H9 (cell line): ENCODE data around the gene C11orf91. TPM values are rescaled to one million over a fixed set of nuclear protein-coding genes. Genes with fewer than 3 reads are reported as not detected.

Experiments used
- DNase-seq: peaks from one replicate; pipeline ENCODE4 v3.0.0-alpha.2; 2017
- H2AFZ ChIP-seq: one replicate; pipeline ENCODE4 v1.6.1; 2013; ENCODE audit warnings: mild to moderate bottlenecking, low read length, control low read depth, moderate library complexity
- H2AK5ac ChIP-seq: 2 replicates; pipeline ENCODE4 v1.6.1; 2013; ENCODE audit warnings: low read length, control low read depth, mixed read lengths; ENCODE audit not compliant: insufficient read length
- H2BK120ac ChIP-seq: one replicate; pipeline ENCODE4 v1.6.1; 2013; ENCODE audit warnings: low read depth, mild to moderate bottlenecking, low read length, control low read depth, inconsistent platforms; ENCODE audit not compliant: poor library complexity, severe bottlenecking
- H2BK12ac ChIP-seq: 2 replicates; pipeline ENCODE4 v1.6.1; 2013; ENCODE audit warnings: low read length, control low read depth, mixed read lengths, low read depth; ENCODE audit not compliant: insufficient read length
- H2BK15ac ChIP-seq: 2 replicates; pipeline ENCODE4 v1.6.1; 2013; ENCODE audit warnings: low read depth, low read length, control low read depth
- H2BK20ac ChIP-seq: one replicate; pipeline ENCODE4 v1.6.1; 2013; ENCODE audit warnings: low read depth, mild to moderate bottlenecking, low read length, control low read depth, inconsistent platforms; ENCODE audit not compliant: poor library complexity, severe bottlenecking
- H2BK5ac ChIP-seq: 2 replicates; pipeline ENCODE4 v1.6.1; 2013; ENCODE audit warnings: low read length, control low read depth, mixed read lengths; ENCODE audit not compliant: insufficient read length
- H3K14ac ChIP-seq: 2 replicates; pipeline ENCODE4 v1.6.1; 2013; ENCODE audit warnings: low read length, control low read depth; ENCODE audit not compliant: insufficient read depth
- H3K18ac ChIP-seq: 2 replicates; pipeline ENCODE4 v1.6.1; 2013; ENCODE audit warnings: low read depth, mild to moderate bottlenecking, mixed read lengths, low read length, control low read depth; ENCODE audit not compliant: insufficient read length
- H3K23ac ChIP-seq: 2 replicates; pipeline ENCODE4 v1.6.1; 2013; ENCODE audit warnings: low read length, control low read depth, mixed read lengths, low read depth; ENCODE audit not compliant: insufficient read length
- H3K23me2 ChIP-seq: 2 replicates; pipeline ENCODE4 v1.6.1; 2013; ENCODE audit warnings: low read depth, mild to moderate bottlenecking, mixed read lengths, low read length, control low read depth; ENCODE audit not compliant: insufficient read length, poor library complexity, severe bottlenecking
- H3K27ac ChIP-seq: 2 replicates; pipeline ENCODE4 v1.5.1; 2013; ENCODE audit warnings: low read length, control low read depth, mixed read lengths, low read depth; ENCODE audit not compliant: insufficient read length
- H3K27me3 ChIP-seq: 2 replicates; pipeline ENCODE4 v1.6.1; 2013; ENCODE audit warnings: low read length, control low read depth, inconsistent platforms; ENCODE audit not compliant: insufficient read depth
- H3K4ac ChIP-seq: 2 replicates; pipeline ENCODE4 v1.6.1; 2013; ENCODE audit warnings: low read depth, mild to moderate bottlenecking, control low read depth, inconsistent platforms, low read length, moderate library complexity
- H3K4me1 ChIP-seq: 2 replicates; pipeline ENCODE4 v1.6.1; 2013; ENCODE audit warnings: low read length, control low read depth, inconsistent platforms; ENCODE audit not compliant: insufficient read depth
- H3K4me2 ChIP-seq: 2 replicates; pipeline ENCODE4 v1.6.1; 2013; ENCODE audit warnings: low read length, control low read depth, mixed read lengths; ENCODE audit not compliant: insufficient read length, insufficient read depth
- H3K56ac ChIP-seq: 2 replicates; pipeline ENCODE4 v1.6.1; 2013; ENCODE audit warnings: low read depth, mild to moderate bottlenecking, mixed read lengths, low read length, control low read depth; ENCODE audit not compliant: insufficient read length
- H3K79me1 ChIP-seq: 2 replicates; pipeline ENCODE4 v1.6.1; 2013; ENCODE audit warnings: low read depth, mild to moderate bottlenecking, moderate library complexity, low read length, control low read depth, inconsistent platforms; ENCODE audit not compliant: insufficient read depth, poor library complexity, severe bottlenecking
- H3K79me2 ChIP-seq: 2 replicates; pipeline ENCODE4 v1.6.1; 2013; ENCODE audit warnings: low read length, control low read depth, inconsistent platforms; ENCODE audit not compliant: insufficient read depth
- H3K9ac ChIP-seq: 2 replicates; pipeline ENCODE4 v1.6.1; 2013; ENCODE audit warnings: low read length, control low read depth, mixed read lengths; ENCODE audit not compliant: insufficient read length; ENCODE audit errors: extremely low read depth
- H3K9me3 ChIP-seq: one replicate; pipeline ENCODE4 v1.6.1; 2013; ENCODE audit warnings: low read depth, low read length, inconsistent platforms; ENCODE audit not compliant: control insufficient read depth
- H3T11ph ChIP-seq: one replicate; pipeline ENCODE4 v1.6.1; 2013; ENCODE audit warnings: mild to moderate bottlenecking, low read length, control low read depth, inconsistent platforms
- H4K20me1 ChIP-seq: one replicate; pipeline ENCODE4 v1.6.1; 2013; ENCODE audit not compliant: control insufficient read depth, insufficient read length, insufficient read depth
- H4K5ac ChIP-seq: 2 replicates; pipeline ENCODE4 v1.6.1; 2013; ENCODE audit warnings: low read depth, mild to moderate bottlenecking, mixed read lengths, low read length, control low read depth; ENCODE audit not compliant: insufficient read length
- H4K8ac ChIP-seq: replicated peaks from 2 replicates; pipeline ENCODE4 v1.6.1; 2013; ENCODE audit warnings: low read length, control low read depth, mixed read lengths, low read depth; ENCODE audit not compliant: insufficient read length
- H4K91ac ChIP-seq: 2 replicates; pipeline ENCODE4 v1.6.1; 2013; ENCODE audit warnings: low read depth, mild to moderate bottlenecking, moderate library complexity, mixed read lengths, low read length, control low read depth; ENCODE audit not compliant: insufficient read length
- H3K27ac Mint-ChIP-seq, 3 experiments: 2 replicates in 2 of 3; 3 replicates in 1 of 3; pipeline ENCODE4 v1.8.0; 2020 to 2021; ENCODE audit warnings: mixed read lengths in 3 of 3, mild to moderate bottlenecking in 1 of 3, moderate library complexity in 1 of 3
- H3K27me3 Mint-ChIP-seq: 2 replicates; pipeline ENCODE4 v1.8.0; 2021; ENCODE audit warnings: low read depth, mild to moderate bottlenecking, moderate library complexity, mixed read lengths
- H3K36me3 Mint-ChIP-seq, 3 experiments: 2 replicates in 2 of 3; 3 replicates in 1 of 3; pipeline ENCODE4 v1.8.0; 2020 to 2021; ENCODE audit warnings: low read depth in 3 of 3, mixed read lengths in 3 of 3; ENCODE audit not compliant: insufficient read depth in 1 of 3
- H3K4me1 Mint-ChIP-seq, 2 experiments: 2 replicates each; pipeline ENCODE4 v1.8.0; 2020; ENCODE audit warnings: mixed read lengths in 2 of 2
- H3K4me3 Mint-ChIP-seq, 2 experiments: 2 replicates in 1 of 2; 3 replicates in 1 of 2; pipeline ENCODE4 v1.8.0; 2020 to 2021; ENCODE audit warnings: mild to moderate bottlenecking in 2 of 2, mixed read lengths in 2 of 2, moderate library complexity in 1 of 2
- H3K9me3 Mint-ChIP-seq, 2 experiments: 2 replicates in 1 of 2; 3 replicates in 1 of 2; pipeline ENCODE4 v1.8.0; 2020; ENCODE audit warnings: mild to moderate bottlenecking in 2 of 2, mixed read lengths in 2 of 2, moderate library complexity in 1 of 2
- CTCF ChIP-seq: fragments of 200-600 bp; sonication (generic); conservative IDR thresholded peaks from 3 replicates; pipeline ENCODE4 v1.8.0; 2021; ENCODE audit warnings: antibody characterized with exemption, mild to moderate bottlenecking
- WGBS: extraction: QIAGEN DNeasy Blood & Tissue Kit; methylation state at CpG from one replicate; pipeline ENCODE4 v1.1.7; 2013; ENCODE audit warnings: missing lambda C conversion rate, low lambda C conversion rate, mixed read lengths; ENCODE audit not compliant: insufficient read length; ENCODE audit errors: extremely low coverage; 5-methylcytosine and 5-hydroxymethylcytosine counted together
- total RNA-seq: library from RNA; stranded (reverse); gene quantifications from 2 replicates; pipeline ENCODE4 v1.2.1, GENCODE V29; 2021

The C11orf91 gene
- total RNA-seq, 1 experiment from 2014 or later: not detected

- H3K4ac ChIP-seq: no peak overlapping the region
- H2AK5ac ChIP-seq: no peak overlapping the region
- TF ChIP-seq CTCF: no peak
- H3K36me3 Mint-ChIP-seq: no peaks in the 10 kb centered on the region
- H3K14ac ChIP-seq: no peak overlapping the region
- peak overlapping the region; percentile 43 for H3K4me2 ChIP-seq
- no peaks in the 10 kb centered on the region for H3K9me3 ChIP-seq
- peaks cover 5% of the 10 kb centered on the region for H3K23me2 ChIP-seq
- no peak overlapping the region for H2AFZ ChIP-seq
- no peaks in the 10 kb centered on the region for H3K79me2 ChIP-seq
- H3K4me1 ChIP-seq: no peaks in the 10 kb centered on the region
- H3K23ac ChIP-seq: no peak overlapping the region
- H3K18ac ChIP-seq: no peak overlapping the region
- no CpG with 5 or more reads among the region's 12 CpGs for whole genome bisulfite sequencing
- no peak overlapping the region for H4K91ac ChIP-seq
- no peak overlapping the region for H3K27ac Mint-ChIP-seq
- H3K9me3 Mint-ChIP-seq: no peaks in the 10 kb centered on the region
- H3K9ac ChIP-seq: no peak overlapping the region
- no peaks in the 10 kb centered on the region for H3K27me3 ChIP-seq
- H2BK12ac ChIP-seq: no peak overlapping the region
- H3K56ac ChIP-seq: no peak overlapping the region
- no peak overlapping the region for H4K5ac ChIP-seq
- H4K8ac ChIP-seq: no peak overlapping the region
- H3K4me1 Mint-ChIP-seq: peaks cover 38 to 42% of the 10 kb centered on the region in 2 experiments
- no peak overlapping the region for H3K27ac ChIP-seq
- no peak overlapping the region for H2BK5ac ChIP-seq
- H3K4me3 Mint-ChIP-seq: peak overlapping the region; percentile 78 to 81
- no peak overlapping the region for H2BK15ac ChIP-seq
- no peak overlapping the region for H2BK120ac ChIP-seq
- H3K27me3 Mint-ChIP-seq: peaks cover 19% of the 10 kb centered on the region
- H3K79me1 ChIP-seq: no peaks in the 10 kb centered on the region
- no peak overlapping the region for H3T11ph ChIP-seq
- no peak for DNase-seq
- no peak overlapping the region for H2BK20ac ChIP-seq
- H4K20me1 ChIP-seq: no peaks in the 10 kb centered on the region
These were observed 1.0 kb downstream of the C11orf91 start for GRCh38 chr11:33699515-33700062.
